CD4-positive, CD25-positive, alpha-beta regulatory T cell (primary cell): ENCODE data around the gene ZFHX3. TPM values are rescaled to one million over a fixed set of nuclear protein-coding genes. Genes with fewer than 3 reads are reported as not detected.
A peak's percentile ranks its signal among the peaks of the same experiment; 100 is the strongest.

Experiments
- ATAC-seq, 2 donors: fragments of 150-1000 bp; cut with Tn5 transposase; one replicate each; pipeline ENCODE4 v1.10.0; 2021; ENCODE audit warnings: low read depth in 2 of 2, moderate number of reproducible peaks in 2 of 2, moderate library complexity in 1 of 2
- DNase-seq, 3 donors: peaks; one replicate each; pipeline versions ENCODE4 v3.0.0 to v3.0.0-alpha.2; 2012 to 2022; ENCODE audit warnings: mixed read lengths in 1 of 3
- H3K27ac ChIP-seq: one replicate; pipeline ENCODE4 v1.7.0; 2013; ENCODE audit warnings: mild to moderate bottlenecking, low read length; ENCODE audit not compliant: insufficient read depth, poor library complexity, severe bottlenecking
- H3K27me3 ChIP-seq: one replicate; pipeline ENCODE4 v1.7.0; 2013; ENCODE audit warnings: low read length; ENCODE audit not compliant: control insufficient read depth, insufficient read depth
- H3K36me3 ChIP-seq: one replicate; pipeline ENCODE4 v1.7.0; 2013; ENCODE audit warnings: mild to moderate bottlenecking, low read length, moderate library complexity; ENCODE audit not compliant: control insufficient read depth, insufficient read depth
- H3K4me1 ChIP-seq: 2 replicates; pipeline ENCODE4 v1.7.0; 2013; ENCODE audit warnings: mild to moderate bottlenecking, low read length; ENCODE audit not compliant: insufficient read depth, control insufficient read depth, poor library complexity, severe bottlenecking
- H3K4me3 ChIP-seq: one replicate; pipeline ENCODE4 v1.7.0; 2013; ENCODE audit warnings: low read depth, mild to moderate bottlenecking, low read length, moderate library complexity
- H3K9me3 ChIP-seq, 2 experiments: 1 replicate in 1 of 2; 2 replicates in 1 of 2; pipeline ENCODE4 v1.7.0; 2013; ENCODE audit warnings: low read length in 2 of 2, mild to moderate bottlenecking in 1 of 2, moderate library complexity in 1 of 2; ENCODE audit not compliant: control insufficient read depth in 2 of 2
- H3K27ac Mint-ChIP-seq, 3 donors: one replicate each; pipeline ENCODE4 v1.8.0; 2020 to 2022; ENCODE audit warnings: mild to moderate bottlenecking in 3 of 3, mixed read lengths in 3 of 3, moderate library complexity in 2 of 3
- H3K27me3 Mint-ChIP-seq: one replicate; pipeline ENCODE4 v1.8.0; 2022; ENCODE audit warnings: mild to moderate bottlenecking, mixed read lengths
- H3K36me3 Mint-ChIP-seq: one replicate; pipeline ENCODE4 v1.8.0; 2020; ENCODE audit warnings: mixed read lengths
- H3K4me1 Mint-ChIP-seq, 4 donors: one replicate each; pipeline ENCODE4 v1.8.0; 2020 to 2022; ENCODE audit warnings: mixed read lengths in 4 of 4, mild to moderate bottlenecking in 1 of 4
- H3K4me3 Mint-ChIP-seq, 4 donors: one replicate each; pipeline ENCODE4 v1.8.0; 2020 to 2022; ENCODE audit warnings: mild to moderate bottlenecking in 4 of 4, mixed read lengths in 4 of 4, moderate library complexity in 3 of 4
- H3K9me3 Mint-ChIP-seq, 7 donors: one replicate each; pipeline ENCODE4 v1.8.0; 2020 to 2022; ENCODE audit warnings: mixed read lengths in 7 of 7, mild to moderate bottlenecking in 3 of 7, moderate library complexity in 2 of 7
- polyA plus RNA-seq, 4 donors: library from polyadenylated mRNA; unstranded; fragments of 300-500 nt; fragmentation: Illumina TruSeq; gene quantifications; one replicate each; pipeline ENCODE4 v1.2.3, GENCODE V29; 2021
- total RNA-seq: library from RNA; stranded (reverse); gene quantifications from one replicate; pipeline ENCODE4 v1.2.3, GENCODE V29; 2022

ZFHX3 gene
- total RNA-seq (0.94 TPM), polyA plus RNA-seq (under 1 TPM in 3 of 4 donors, not detected in 1; 0.01 to 0.03 (median 0.02) TPM)

- Histone ChIP-seq H3K27ac (no peak within 1 kb of the TSS), H3K9me3 (no peaks in the 10 kb centered on the region), H3K4me1 (no peaks in the 10 kb centered on the region), H3K36me3 (no peaks in the 10 kb centered on the region), H3K4me3 (no peak within 1 kb of the TSS), H3K27me3 (peaks cover 20% of the 10 kb centered on the region)
- Mint-ChIP-seq H3K27me3 (peaks cover 32% of the 10 kb centered on the region), H3K4me1 (peaks cover 0 to 3% (median 0%) of the 10 kb centered on the region in 4 donors), H3K9me3 (no peaks in the 10 kb centered on the region), H3K36me3 (no peaks in the 10 kb centered on the region), H3K27ac (no peak within 1 kb of the TSS), H3K4me3 (no peak within 1 kb of the TSS)
- DNase-seq (no peak), ATAC-seq (peak; percentile 22 to 38)
Observed at GRCh38 chr16:73047536-73048291, at the start of gene ZFHX3. Gene ZFHX3, minus strand, starts transcription at chr16:73048128. Its CDS starts 87,983 bp downstream, at chr16:72960145.

- Mint-ChIP-seq H3K4me3 (no peak overlapping the region), H3K9me3 (peaks cover 0 to 9% (median 0%) of the 10 kb centered on the region in 7 donors), H3K27ac (no peak overlapping the region), H3K36me3 (no peaks in the 10 kb centered on the region), H3K4me1 (no peaks in the 10 kb centered on the region), H3K27me3 (no peaks in the 10 kb centered on the region)
- H3K27ac ChIP-seq = no peak overlapping the region
- no peaks in the 10 kb centered on the region for H3K9me3 ChIP-seq
- no peak for ATAC-seq
- DNase-seq = no peak
- H3K36me3 ChIP-seq = no peaks in the 10 kb centered on the region
- no peaks in the 10 kb centered on the region for H3K27me3 ChIP-seq
- no peak overlapping the region for H3K4me3 ChIP-seq
- H3K4me1 ChIP-seq = no peaks in the 10 kb centered on the region
Observed at GRCh38 chr16:73096510-73096909, 48.6 kb upstream of the ZFHX3 start.

GRCh38 chr16:73095885-73096421 lies 48.0 kb upstream of the ZFHX3 start:
- Mint-ChIP-seq H3K4me1 (no peaks in the 10 kb centered on the region), H3K36me3 (no peaks in the 10 kb centered on the region), H3K27me3 (no peaks in the 10 kb centered on the region), H3K27ac (no peak overlapping the region), H3K9me3 (peaks cover 0 to 8% (median 0%) of the 10 kb centered on the region in 7 donors), H3K4me3 (no peak overlapping the region)
- Histone ChIP-seq H3K4me3 (no peak overlapping the region), H3K4me1 (no peaks in the 10 kb centered on the region), H3K9me3 (no peaks in the 10 kb centered on the region), H3K27me3 (no peaks in the 10 kb centered on the region), H3K36me3 (no peaks in the 10 kb centered on the region), H3K27ac (no peak overlapping the region)
- no peak for DNase-seq
- ATAC-seq = no peak

GRCh38 chr16:73095142-73095820 lies 47.4 kb upstream of the ZFHX3 start:
- H3K9me3 ChIP-seq = no peaks in the 10 kb centered on the region
- no peaks in the 10 kb centered on the region for H3K4me1 ChIP-seq
- Mint-ChIP-seq H3K4me1 (no peaks in the 10 kb centered on the region), H3K4me3 (no peak overlapping the region), H3K9me3 (peaks cover 0 to 6% (median 0%) of the 10 kb centered on the region in 7 donors), H3K36me3 (no peaks in the 10 kb centered on the region), H3K27me3 (no peaks in the 10 kb centered on the region), H3K27ac (no peak overlapping the region)
- no peaks in the 10 kb centered on the region for H3K36me3 ChIP-seq
- no peak overlapping the region for H3K27ac ChIP-seq
- no peaks in the 10 kb centered on the region for H3K27me3 ChIP-seq
- no peak for ATAC-seq
- no peak overlapping the region for H3K4me3 ChIP-seq
- DNase-seq = no peak

- H3K4me1 Mint-ChIP-seq = no peaks in the 10 kb centered on the region
- Histone ChIP-seq H3K27me3 (no peaks in the 10 kb centered on the region), H3K36me3 (no peaks in the 10 kb centered on the region), H3K4me1 (no peaks in the 10 kb centered on the region), H3K27ac (no peak overlapping the region), H3K9me3 (no peaks in the 10 kb centered on the region), H3K4me3 (no peak overlapping the region)
- H3K4me3 Mint-ChIP-seq = no peak overlapping the region
- H3K36me3 Mint-ChIP-seq = no peaks in the 10 kb centered on the region
- H3K27ac Mint-ChIP-seq = no peak overlapping the region
- peaks cover 0 to 6% (median 0%) of the 10 kb centered on the region in 7 donors for H3K9me3 Mint-ChIP-seq
- no peak for ATAC-seq
- no peak for DNase-seq
- no peaks in the 10 kb centered on the region for H3K27me3 Mint-ChIP-seq
Observed at GRCh38 chr16:73094371-73094770, 46.4 kb upstream of the ZFHX3 start.

GRCh38 chr16:73093146-73094144 lies 45.5 kb upstream of the ZFHX3 start:
- Mint-ChIP-seq H3K27ac (no peak overlapping the region), H3K4me1 (no peaks in the 10 kb centered on the region), H3K36me3 (no peaks in the 10 kb centered on the region), H3K9me3 (peaks cover 0 to 6% (median 0%) of the 10 kb centered on the region in 7 donors), H3K4me3 (no peak overlapping the region), H3K27me3 (no peaks in the 10 kb centered on the region)
- H3K27me3 ChIP-seq = no peaks in the 10 kb centered on the region
- ATAC-seq = no peak
- no peak overlapping the region for H3K4me3 ChIP-seq
- DNase-seq = no peak
- no peaks in the 10 kb centered on the region for H3K36me3 ChIP-seq
- H3K9me3 ChIP-seq = no peaks in the 10 kb centered on the region
- no peaks in the 10 kb centered on the region for H3K4me1 ChIP-seq
- no peak overlapping the region for H3K27ac ChIP-seq

- no peak overlapping the region for H3K4me3 Mint-ChIP-seq
- H3K36me3 Mint-ChIP-seq = no peaks in the 10 kb centered on the region
- H3K27ac ChIP-seq = no peak overlapping the region
- ATAC-seq (no peak), DNase-seq (no peak)
- H3K36me3 ChIP-seq = no peaks in the 10 kb centered on the region
- H3K27ac Mint-ChIP-seq = no peak overlapping the region
- no peaks in the 10 kb centered on the region for H3K27me3 Mint-ChIP-seq
- peaks cover 0 to 6% (median 0%) of the 10 kb centered on the region in 7 donors for H3K9me3 Mint-ChIP-seq
- no peaks in the 10 kb centered on the region for H3K9me3 ChIP-seq
- no peaks in the 10 kb centered on the region for H3K27me3 ChIP-seq
- H3K4me3 ChIP-seq = no peak overlapping the region
- H3K4me1 Mint-ChIP-seq = no peaks in the 10 kb centered on the region
- no peaks in the 10 kb centered on the region for H3K4me1 ChIP-seq
Observed at GRCh38 chr16:73092236-73092781, 44.4 kb upstream of the ZFHX3 start.
